Myocyte (in vitro differentiated cells): ENCODE results near the gene ZNF445. TPM values are rescaled to one million over a fixed set of nuclear protein-coding genes. Genes with fewer than 3 reads are reported as not detected.
"Not testable (repeated sequence)": the region's sequence is repeated elsewhere in the genome, so short reads cannot be mapped to it uniquely, and the experiment has no call there.

ENCODE experiments used
- DNase-seq: peaks from one replicate; pipeline ENCODE4 v3.0.0-alpha.2; 2012; ENCODE audit warnings: low read depth
- polyA plus RNA-seq: library from polyadenylated mRNA; unstranded; fragments of >200 nt; gene quantifications from one replicate; pipeline ENCODE4 v1.2.1, GENCODE V29; 2012; ENCODE audit warnings: missing spikeins
- total RNA-seq: library from RNA; depleted of rRNA; stranded (reverse); fragments of >200 nt; gene quantifications from 2 replicates; pipeline ENCODE4 v1.2.3, GENCODE V29; 2014

Gene ZNF445
- 8.6 and 10.4 TPM in 2 replicates for total RNA-seq
- polyA plus RNA-seq: 5.6 TPM

DNA sequence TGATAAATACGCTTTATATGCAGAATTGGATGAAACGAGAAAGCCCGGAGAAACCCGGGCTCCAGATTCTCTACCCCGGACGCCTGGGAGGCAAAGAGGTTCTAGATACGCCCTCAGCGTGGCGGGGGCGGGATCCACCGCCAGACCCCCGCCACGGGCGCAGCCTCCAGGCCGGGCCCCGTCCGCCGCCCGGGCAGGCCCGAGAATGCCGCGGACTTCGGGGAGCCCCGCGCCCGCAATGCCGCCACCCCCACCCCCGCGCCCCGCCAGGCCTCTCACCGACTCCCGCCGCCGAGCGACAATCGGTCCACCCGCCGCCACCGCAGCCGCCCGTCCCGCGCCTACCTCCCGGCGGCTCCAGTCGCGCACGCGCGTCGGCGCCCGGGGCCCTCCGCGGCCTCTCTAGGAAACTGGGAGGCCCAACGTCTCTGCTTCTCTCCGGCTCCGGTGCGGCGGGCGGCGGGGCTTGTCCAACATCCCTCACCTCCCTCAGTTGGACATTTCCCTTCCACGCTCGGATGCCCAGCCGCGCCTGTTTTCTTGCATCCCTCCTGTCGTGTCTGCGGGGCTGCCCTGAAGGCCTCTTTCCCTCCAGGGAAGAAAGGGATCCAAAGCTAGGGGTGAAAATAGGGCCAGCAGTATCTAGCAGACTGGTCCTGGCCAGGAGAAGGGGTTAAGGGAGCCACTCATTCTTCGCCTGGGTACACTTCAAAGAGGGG is at the start of gene ZNF445:
Gene ZNF445, minus strand, starts transcription at position 359 of the 719 bp plus-strand sequence. CDS start 22,121 bp downstream, outside the sequence.
- peak; percentile 79 for DNase-seq

DNA sequence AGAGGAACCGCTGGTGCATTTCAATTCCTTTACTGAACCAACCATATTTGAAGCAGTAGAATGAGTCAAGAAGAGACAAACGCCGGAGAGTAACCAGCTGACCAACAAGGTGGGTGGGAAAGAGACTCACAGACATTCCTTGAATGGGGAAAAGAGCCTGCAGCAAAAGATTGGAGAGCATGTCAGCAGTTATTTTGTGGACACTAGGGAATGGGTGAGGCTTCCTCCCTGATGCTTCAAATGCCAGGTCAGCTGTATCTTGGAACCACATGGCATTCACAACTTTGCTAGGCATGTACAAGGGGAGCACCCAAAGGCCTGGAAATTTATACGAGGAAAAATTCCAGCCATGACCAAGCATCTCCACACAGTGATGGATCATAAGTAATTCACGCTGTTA is 47.6 kb upstream of the ZNF445 start:
- no peak for DNase-seq

DNA sequence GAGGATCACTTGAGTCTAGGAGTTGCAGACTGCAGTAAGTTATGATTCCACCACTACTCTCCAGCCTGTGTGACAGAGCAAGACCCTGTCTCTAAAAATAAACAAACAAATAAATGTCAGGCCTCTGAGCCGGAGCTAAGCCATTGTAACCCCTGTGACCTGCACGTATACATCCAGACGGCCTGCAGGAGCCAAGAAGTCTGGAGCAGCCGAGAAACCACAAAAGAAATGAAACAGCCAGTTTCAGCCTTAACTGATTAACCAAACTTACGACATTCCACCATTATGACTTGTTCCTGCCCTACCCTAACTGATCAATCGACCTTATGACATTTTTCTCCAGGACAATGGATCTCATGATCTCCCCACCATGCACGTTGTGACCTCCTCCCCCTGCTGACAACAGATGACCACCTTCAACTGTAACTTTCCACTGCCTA is 45.0 kb upstream of the ZNF445 start:
- no peak for DNase-seq

DNA sequence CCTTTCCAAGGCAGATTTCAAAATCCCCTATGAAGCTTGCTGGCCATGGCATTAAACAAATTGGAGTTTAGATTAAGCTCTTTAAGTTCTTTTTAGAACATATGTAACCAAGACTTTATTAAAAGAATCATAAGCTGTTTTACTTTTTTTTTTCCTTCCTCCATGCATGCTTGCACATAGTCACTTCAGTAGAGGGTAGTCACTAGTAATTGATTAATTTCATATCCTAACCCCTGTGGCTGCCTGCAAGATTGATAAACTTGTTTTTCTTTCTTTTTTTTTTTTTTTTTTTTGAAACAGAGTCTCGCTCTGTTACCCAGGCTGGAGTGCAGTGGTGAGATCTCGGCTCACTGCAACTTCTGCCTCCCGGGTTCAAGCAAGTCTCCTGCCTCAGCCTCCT is 44.3 kb upstream of the ZNF445 start:
- DNase-seq: no peak

DNA sequence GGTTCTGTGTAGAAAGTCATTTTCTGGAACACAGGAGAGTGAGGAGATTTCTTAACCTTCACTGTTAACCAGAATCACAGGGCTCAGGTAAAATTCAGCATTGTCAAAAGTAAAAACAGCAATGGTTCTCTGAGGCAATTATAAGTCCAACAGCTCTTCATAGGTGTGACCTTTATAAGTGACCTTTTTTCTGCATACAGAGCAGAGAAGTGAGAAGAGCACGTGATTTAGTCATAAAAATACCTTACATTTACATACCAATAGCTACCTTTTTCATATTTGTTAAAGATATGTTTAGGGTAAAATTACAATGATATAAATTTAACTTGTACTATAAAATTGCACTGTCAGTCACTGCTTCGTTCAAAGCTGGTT is 41.3 kb upstream of the ZNF445 start:
- no peak for DNase-seq

DNA sequence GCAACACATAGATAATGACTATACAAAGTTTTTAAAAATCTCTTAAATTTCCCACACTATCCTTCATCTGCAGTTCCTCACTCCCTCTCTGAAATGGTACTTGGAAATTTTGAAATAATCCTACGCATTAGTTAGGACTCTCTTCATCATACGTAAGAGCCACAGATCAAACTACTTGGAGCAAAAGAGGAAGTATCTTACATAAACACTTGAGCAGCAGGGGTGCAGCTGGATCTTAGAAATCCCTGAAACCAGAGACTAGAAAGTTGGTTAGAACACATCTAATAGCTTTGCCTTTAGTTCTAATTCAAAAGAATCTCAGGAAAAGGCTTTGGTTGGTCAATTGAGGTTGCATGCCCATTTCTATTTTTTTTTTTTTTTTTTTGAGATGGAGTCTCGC is 38.8 kb upstream of the ZNF445 start:
- no peak for DNase-seq

DNA sequence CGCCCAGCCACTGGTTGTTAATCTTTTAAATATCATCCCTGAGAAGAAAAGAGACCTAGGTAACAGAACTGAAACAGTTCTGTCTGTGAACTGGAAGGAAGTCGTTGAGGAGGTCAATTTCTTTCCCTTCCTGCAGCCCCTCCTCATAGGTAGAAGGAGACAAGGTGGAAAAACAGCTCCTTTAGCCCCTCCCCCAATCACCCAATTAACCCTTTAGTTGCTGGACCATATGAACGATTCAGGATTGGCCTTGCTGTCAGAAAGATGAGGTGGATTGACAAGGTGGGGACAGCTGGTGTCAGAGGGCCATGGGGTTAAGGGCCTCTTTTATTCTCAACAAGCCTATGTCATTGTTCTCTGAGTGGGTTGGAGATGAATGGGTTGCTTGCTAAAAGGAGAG is 36.0 kb upstream of the ZNF445 start:
- DNase-seq: no peak

DNA sequence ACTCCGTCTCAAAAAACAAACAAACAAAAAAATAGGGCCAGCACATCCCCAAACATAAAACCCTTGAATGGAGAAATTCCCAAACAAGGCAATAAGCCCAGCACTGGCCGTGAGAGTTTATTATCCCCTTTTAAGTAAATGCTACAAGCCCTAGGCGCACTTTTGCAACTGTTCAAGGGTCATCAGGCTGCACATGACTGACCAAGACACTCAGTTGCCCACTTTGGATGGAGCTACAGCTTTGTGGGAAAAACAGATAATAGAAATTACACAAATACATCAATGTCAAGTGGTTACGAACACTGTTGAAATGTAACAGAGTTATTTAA is 33.7 kb upstream of the ZNF445 start:
- DNase-seq: no peak

DNA sequence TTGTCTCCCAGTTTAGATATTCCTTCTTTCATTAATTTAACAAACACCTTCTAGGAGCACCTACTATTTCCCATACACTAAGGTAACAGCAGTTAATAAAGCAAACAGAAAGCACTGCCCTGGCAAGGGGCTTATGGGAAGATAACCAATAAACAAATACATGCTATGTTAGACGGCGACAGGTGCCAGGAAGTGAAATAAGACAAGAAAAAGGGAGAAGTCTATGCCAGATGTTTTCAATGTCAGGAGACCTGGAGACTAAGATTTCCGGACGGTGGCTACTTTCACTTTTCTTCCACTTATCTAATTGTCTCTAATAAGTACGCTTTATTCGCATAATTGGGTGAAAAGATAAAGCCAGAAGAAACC is 32.5 kb upstream of the ZNF445 start:
- peak; percentile 75 for DNase-seq

DNA sequence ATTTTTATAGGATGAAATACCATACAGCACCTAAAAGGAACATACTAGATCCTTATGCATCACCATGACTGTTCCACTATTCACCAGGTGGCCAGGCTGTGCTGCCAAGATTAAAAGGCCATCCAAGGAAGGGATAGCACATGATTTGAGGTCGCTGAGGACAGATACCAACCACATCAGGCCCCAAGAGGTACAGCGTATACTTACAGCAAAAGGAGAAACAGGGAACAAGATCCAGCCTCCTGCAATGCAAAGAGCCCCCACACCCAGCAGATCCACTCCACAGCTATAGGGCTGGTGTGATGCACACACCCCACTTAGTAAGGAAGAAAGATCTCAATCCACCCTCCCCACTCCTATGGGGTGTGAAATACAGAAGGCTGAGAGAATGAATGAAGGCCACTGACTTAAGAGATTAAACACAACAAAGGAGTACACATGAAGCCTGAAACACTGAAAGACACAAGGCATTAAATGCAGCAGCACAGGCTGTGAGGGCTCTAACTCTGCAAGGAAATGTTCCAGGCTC is 32.0 kb upstream of the ZNF445 start:
- DNase-seq: peak; percentile 14

DNA sequence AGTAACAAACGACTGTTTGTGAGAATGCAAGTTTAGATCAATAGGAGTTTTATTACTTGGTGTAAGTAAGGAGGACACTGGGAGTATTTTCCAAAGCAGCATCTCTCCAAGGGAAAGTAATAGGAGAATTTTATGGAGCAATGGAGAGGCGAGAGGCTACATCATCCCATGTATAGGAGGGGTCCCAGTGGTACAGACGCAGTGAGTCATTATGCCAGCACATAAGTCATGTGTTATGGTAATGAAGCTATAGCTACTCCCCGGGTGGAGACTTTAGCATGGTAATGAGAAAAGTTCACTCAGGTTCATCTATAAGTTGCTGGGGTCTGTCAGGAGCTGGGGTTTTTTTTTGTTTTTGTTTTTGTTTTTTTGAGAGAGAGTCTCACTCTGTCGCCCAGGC is 29.5 kb upstream of the ZNF445 start:
- no peak for DNase-seq

DNA sequence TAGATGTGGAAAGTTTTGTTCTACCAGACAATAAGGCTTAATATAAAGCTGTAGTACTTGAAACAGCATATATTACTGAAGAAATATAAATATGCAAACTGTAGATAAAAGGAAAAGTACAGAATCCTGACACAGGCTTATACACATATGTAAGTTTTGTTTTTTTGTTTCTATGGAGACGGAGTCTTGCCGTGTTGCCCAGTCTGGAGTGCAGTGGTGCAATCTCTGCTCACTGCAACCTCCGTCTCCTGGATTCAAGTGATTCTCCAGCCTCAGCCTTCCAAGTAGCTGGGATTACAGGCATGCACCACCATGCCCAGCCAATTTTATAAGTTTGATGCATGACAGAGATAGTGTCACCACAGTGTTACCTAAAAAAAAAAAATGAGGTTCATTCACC is 29.1 kb upstream of the ZNF445 start:
- no peak for DNase-seq

DNA sequence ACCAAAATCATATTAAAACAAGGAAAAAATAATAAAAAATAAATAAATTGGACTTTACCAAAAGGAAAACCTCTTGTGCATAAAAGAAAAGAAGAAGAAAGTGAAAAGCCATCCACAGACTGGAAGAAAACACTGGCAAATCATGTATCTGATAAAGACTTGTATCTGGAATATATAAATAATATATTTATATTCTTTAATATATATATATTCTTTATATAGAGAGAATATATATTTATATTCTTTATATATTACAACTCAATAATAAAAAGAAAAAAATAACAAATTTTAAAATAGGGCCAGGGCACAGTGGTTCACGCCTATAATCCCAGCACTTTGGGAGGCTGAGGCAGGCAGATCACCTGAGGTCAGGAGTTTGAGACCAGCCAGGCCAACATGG is 27.1 kb upstream of the ZNF445 start:
- DNase-seq: no peak

DNA sequence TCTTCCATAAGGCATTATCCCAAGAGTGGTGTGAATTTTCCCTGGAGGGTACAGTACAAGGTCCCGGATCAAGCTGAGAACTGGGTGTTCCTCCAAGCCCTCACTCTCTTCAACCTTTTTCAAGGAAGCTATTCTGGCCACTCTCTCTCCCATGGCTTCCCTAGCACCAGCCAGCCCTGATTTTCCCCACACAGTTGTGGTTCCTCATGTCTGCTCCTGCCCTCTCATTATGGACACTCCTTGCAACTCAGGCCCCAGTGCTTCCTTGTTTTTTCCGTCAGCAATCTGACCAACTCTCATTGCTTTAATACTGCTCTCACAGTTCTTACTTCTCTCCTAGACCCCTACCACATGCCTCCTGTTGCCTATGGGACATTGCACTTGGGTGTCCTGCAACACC is 25.7 kb upstream of the ZNF445 start:
- not testable (repeated sequence) for DNase-seq

DNA sequence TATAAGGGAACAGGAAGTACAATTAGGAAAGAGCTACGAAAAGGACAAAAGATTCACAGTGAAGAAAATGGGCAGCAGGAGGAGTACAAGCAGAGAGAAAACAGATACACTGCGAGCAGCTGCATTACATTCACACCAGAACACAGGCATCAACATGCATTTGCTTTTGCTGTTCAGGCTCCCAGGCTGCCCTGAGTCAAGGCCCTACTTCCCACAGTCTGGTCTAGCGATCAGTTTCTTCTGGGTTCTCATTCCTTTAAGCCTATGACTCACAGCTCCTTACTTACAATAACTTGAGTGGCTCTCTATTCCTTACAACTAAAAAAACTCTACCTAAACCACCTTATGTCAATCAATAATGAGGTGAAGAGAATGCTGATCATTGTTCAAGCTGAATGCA is 24.5 kb upstream of the ZNF445 start:
- DNase-seq: no peak

DNA sequence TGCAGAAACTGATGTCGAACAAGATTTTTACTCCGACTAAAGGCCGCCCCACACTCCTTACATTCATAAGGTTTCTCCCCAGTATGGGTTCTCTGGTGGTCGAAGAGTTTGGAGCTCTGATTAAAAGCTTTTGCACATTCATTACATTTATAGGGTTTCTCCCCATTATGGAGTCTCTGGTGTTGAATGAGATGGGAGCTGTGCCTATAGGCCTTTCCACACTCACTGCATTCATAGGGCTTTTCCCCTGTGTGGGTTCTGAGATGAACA is 22.4 kb upstream of the ZNF445 start:
- not testable (repeated sequence) for DNase-seq

DNA sequence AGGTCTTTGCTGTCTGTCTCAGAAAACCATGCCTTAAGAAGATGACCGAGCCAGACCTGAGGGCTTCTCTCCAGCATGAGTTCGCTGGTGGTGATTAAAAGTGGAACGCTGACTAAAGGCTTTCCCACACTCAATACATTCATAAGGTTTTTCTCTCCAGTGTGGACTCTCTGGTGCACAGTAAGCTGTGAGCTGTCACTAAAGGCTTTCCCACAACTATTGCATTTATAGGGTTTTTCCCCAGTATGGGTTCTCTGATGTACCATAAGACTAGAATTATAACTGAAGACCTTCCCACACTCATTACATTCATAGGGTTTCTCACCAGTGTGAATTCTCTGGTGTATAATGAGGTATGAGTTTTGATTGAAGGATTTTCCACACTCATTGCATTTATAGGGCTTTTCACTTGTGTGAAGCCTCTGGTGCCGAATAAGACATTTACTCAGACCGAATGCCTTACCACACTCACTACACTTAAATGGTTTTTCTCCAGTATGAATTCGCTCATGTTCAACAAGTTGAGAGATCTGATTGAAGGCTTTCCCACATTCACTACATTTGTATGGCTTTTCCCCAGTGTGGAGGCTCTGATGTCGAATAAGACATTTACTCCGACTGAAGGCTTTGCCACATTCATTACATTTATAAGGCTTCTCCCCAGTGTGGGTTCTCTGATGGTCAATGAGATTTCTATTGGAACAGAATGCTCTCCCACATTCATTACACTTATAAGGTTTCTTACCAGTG is 21.9 kb upstream of the ZNF445 start:
- no peak for DNase-seq

DNA sequence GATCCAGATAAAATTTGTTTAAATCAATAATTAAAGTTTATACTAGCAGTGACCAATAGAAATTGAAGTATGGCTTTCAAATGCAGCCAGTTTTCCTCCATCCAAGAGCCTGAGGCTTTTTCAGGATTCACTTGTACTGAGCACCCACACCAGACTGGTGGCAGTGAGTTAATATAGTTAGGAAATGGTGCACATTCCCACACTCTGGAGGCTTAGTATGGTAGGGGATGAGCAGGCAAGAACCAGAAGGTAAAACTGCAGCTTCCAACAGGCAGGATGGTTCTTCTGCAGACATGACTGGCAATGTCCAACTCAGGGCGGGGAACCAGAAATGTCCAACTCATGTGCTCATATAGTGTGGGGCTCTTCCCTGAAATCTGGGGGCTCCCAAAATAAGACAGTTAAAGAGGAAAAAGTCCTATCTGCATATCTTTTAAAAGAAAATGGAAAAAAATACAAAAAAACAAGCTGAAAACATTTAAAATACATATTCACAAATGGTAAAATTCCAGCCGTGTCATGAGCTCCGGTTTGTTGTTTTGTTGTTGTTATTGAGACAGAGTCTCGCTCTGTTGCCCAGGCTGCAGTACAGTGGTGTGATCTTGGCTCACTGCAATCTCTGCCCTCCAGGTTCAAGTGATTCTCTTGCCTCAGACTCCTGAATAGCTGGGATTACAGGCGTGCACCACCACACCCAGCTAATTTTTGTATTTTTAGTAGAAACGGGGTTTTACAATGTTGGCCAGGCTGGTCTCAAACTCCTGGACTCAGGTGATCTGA is 18.4 kb upstream of the ZNF445 start:
- no peak for DNase-seq

DNA sequence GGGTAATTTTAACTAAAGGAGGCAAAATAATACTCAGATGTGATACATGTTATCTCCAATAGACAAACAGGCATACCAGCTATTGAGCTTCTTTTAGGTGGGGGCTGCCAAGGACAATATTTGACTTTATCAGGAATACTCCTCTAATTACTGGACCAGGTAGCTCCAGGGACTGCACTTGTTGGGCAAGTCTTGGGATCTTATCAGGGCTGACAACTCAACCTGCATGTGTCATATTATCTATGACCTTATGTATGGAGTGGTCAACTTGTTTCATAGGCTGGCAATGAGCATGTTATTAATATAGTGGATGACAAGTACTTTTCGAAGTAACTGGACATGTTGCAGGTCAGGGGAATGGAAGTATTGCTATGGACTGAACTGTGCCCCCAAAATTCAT is 15.0 kb upstream of the ZNF445 start:
- DNase-seq: no peak

DNA sequence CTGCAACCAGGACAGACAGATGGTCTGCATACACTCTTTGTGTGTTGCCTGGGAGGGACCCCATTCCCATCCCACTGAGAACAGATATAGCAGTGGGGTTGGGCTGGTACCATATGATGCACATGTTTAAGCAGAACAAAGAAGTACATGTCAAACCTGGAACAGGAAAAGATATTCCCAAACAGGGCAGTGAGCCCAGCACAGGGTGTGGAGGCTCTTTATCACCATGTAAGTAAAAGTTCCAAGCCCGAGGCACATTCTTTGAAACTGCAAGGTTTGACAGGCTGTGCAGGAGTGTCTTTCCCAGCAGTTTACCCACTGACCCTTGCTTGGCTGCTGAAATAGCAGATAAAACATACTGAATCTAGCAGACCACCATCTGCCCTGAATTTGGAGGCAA is 5.3 kb upstream of the ZNF445 start:
- DNase-seq: no peak

DNA sequence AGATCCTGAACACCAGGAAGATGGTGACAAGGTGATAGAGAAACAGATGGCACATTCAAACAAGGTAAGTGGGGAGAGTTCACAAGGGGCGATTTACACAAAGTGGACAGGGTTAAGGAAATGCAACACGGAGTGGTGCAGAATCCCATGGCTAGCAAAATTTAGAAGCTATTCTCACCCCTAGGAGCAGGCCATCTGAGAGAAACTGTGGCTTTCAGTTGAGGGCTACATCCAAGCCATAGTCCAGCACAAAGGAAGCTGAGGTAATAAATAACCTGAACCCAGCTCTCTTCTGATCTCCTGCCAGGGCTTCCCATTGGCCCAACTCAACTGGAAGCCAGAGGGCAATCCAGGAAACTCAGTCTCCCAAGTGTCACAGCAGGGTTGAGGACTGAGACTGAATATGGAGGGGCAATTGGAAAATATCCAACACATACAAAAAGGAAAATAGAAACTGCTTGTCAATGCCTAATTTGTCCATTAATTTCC is 1.2 kb upstream of the ZNF445 start:
- no peak for DNase-seq

DNA sequence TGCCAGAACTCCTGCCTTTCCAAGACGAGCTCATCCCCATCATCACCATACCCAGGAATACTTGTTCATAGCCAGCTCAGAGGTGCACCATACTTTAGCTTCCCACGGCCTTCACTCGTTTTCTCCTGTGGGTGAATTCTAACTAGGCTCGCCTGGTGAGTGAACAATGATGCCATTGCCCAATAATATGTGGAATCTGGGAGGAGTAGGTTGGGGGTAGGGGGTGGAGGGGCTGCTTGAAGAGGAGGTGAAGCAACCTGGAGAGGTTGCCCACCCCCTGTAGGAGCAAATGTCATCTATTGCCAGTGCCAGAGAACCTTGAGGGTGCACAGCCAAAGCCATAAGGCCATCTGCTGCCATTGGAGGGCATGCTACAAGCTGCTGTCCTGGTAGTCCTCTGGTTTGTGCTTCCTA is 592 bp upstream of the ZNF445 start:
- no peak for DNase-seq
